ENCODE results near the gene DBT.
"Not testable (repeated sequence)": the region's sequence is repeated elsewhere in the genome, so short reads cannot be mapped to it uniquely, and the experiment has no call there.

DBT gene

GRCh38 chr1:100250264-100250663 is 630 bp upstream of the DBT start:
- no peak for DNase-seq

GRCh38 chr1:100249155-100249536 is 488 bp downstream of the DBT start:
- no peak for DNase-seq

- no peak for DNase-seq
Observed at GRCh38 chr1:100246738-100247137, 2.9 kb downstream of the DBT start.

GRCh38 chr1:100240631-100241030 is 9.0 kb downstream of the DBT start:
- DNase-seq, result no peak

- DNase-seq, result no peak
Observed at GRCh38 chr1:100239961-100240360, 9.7 kb downstream of the DBT start.

- DNase-seq, result no peak
Observed at GRCh38 chr1:100237091-100237490, 12.5 kb downstream of the DBT start.

GRCh38 chr1:100234432-100234831 is 15.2 kb downstream of the DBT start:
- no peak for DNase-seq

GRCh38 chr1:100233566-100233965 is 16.1 kb downstream of the DBT start:
- DNase-seq, result not testable (repeated sequence)

- no peak for DNase-seq
Observed at GRCh38 chr1:100232156-100232555, 17.5 kb downstream of the DBT start.

GRCh38 chr1:100231721-100232120 is 17.9 kb downstream of the DBT start:
- no peak for DNase-seq

GRCh38 chr1:100230765-100231164 is 18.9 kb downstream of the DBT start:
- no peak for DNase-seq

GRCh38 chr1:100229681-100230443 is 19.8 kb downstream of the DBT start:
- no peak for DNase-seq

GRCh38 chr1:100222428-100222827 is 27.2 kb downstream of the DBT start:
- no peak for DNase-seq

GRCh38 chr1:100219883-100220282 is 29.8 kb downstream of the DBT start:
- no peak for DNase-seq

- no peak for DNase-seq
Observed at GRCh38 chr1:100219457-100219856, 30.2 kb downstream of the DBT start.

- DNase-seq, result no peak
Observed at GRCh38 chr1:100217834-100218233, 31.8 kb downstream of the DBT start.

GRCh38 chr1:100215101-100215500 is 34.5 kb downstream of the DBT start:
- DNase-seq, result no peak

GRCh38 chr1:100213141-100213540 is 36.5 kb downstream of the DBT start:
- DNase-seq, result no peak

- no peak for DNase-seq
Observed at GRCh38 chr1:100206301-100206700, 43.3 kb downstream of the DBT start.

- DNase-seq, result not testable (repeated sequence)
Observed at GRCh38 chr1:100205593-100205992, 44.0 kb downstream of the DBT start.

- not testable (repeated sequence) for DNase-seq
Observed at GRCh38 chr1:100205103-100205502, 44.5 kb downstream of the DBT start.

GRCh38 chr1:100202703-100203102 is 46.9 kb downstream of the DBT start:
- DNase-seq, result not testable (repeated sequence)

- not testable (repeated sequence) for DNase-seq
Observed at GRCh38 chr1:100200060-100200459, 49.6 kb downstream of the DBT start.

- DNase-seq, result no peak
Observed at GRCh38 chr1:100198596-100198995, 51.0 kb downstream of the DBT start.

- DNase-seq, result no peak
Observed at GRCh38 chr1:100188617-100189016, 61.0 kb downstream of the DBT start.

Measured in activated CD4-positive, CD25-positive, alpha-beta regulatory T cell treated with anti-CD3 and anti-CD28 coated beads, Interleukin-2, amount 50 U/mL, for 72 hours (primary cell).